Measurements from ENCODE around the gene EFCAB11.

The EFCAB11 gene

GRCh38 chr14:89973234-89973823, 18.8 kb upstream of the EFCAB11 start:
- DNase-seq (ENCODE audit: low read depth) = peak; percentile 40
- no peak overlapping the region for H3K4me3 ChIP-seq (ENCODE audit: low read depth, low read length)
- TF ChIP-seq CTCF (IDR thresholded peaks at IDR 0.05; ENCODE audit: control insufficient read depth, extremely low read depth, insufficient read depth) = peak; percentile 90

GRCh38 chr14:89965839-89966238, 11.3 kb upstream of the EFCAB11 start:
- H3K4me3 ChIP-seq (ENCODE audit: low read depth, low read length) = no peak overlapping the region
- no peak for TF ChIP-seq CTCF (IDR thresholded peaks at IDR 0.05; ENCODE audit: control insufficient read depth, extremely low read depth, insufficient read depth)
- no peak for DNase-seq (ENCODE audit: low read depth)

DNA sequence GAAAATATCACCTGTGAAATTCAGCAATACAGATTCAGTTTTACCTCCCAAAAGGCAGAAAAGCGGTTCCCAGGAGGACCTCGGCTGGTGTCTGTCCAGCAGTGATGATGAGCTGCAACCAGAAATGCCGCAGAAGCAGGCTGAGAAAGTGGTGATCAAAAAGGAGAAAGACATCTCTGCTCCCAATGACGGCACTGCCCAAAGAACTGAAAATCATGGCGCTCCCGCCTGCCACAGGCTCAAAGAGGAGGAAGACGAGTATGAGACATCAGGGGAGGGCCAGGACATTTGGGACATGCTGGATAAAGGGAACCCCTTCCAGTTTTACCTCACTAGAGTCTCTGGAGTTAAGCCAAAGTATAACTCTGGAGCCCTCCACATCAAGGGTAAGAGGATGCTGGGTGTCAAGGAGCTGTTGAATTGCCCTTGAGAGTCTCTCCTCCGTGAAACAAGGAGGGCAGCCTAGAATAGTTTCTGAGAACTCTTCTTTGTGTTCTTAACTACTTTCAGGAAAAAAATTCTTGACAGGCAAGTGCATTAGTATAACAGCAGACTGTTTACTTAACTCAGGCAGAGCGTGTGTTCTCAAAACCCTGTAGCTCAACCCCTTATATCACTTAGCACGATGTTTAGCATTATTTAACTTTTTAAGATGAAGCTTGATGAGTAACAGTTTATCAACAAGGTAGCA, 8.9 kb upstream of the EFCAB11 start:
- H3K4me3 ChIP-seq (ENCODE audit: low read depth, low read length) = no peak overlapping the region
- no peak for DNase-seq (ENCODE audit: low read depth)
- TF ChIP-seq CTCF (IDR thresholded peaks at IDR 0.05; ENCODE audit: control insufficient read depth, extremely low read depth, insufficient read depth) = no peak

DNA sequence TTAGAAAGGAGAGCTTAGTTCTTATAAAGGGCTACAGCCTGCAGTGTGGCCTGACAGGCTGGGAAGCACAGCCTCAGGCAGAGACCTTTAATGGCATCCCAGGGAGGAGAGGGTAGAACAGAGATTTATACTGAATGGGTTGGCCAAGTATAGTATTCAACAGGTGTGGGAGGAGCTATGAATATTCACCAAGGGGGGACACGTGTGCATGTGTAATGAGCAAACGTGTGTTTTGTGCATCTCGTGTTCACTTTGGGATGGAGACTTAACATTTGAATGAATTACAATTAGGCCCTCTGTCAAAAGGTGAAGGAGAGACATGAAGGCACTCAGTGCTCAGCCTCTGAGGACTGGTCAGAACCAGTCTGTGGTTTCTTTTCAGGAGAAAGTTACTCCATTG, 6.4 kb upstream of the EFCAB11 start:
- H3K4me3 ChIP-seq (ENCODE audit: low read depth, low read length) = no peak overlapping the region
- DNase-seq (ENCODE audit: low read depth) = no peak
- no peak for TF ChIP-seq CTCF (IDR thresholded peaks at IDR 0.05; ENCODE audit: control insufficient read depth, extremely low read depth, insufficient read depth)

DNA sequence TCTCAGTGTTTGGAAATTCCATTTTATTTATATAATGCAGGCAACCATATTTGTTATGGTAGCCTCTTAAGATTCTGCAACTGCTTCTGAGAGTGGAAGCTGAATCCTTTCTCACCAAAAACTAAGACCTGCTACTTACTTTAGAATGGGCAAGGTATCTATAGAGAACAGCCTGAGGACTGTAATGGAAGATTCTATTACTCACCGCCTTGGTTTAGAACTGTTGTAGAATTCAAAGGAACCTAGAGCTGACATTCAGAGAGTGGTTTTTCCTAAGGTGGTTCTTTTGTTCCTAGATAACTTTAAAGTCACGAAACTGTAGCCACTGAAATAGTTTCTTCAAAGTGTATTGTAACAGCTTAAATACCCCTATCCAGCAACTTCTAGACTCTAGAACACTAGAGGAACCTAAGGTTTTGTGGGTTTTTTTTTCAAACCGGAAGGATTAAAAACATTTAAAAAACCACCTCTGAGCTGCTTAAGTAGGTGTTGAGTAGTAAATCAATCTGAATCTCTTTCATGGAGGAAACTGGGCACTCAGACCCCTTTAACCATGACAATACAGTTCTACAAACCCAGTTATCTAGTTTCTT, 5.4 kb upstream of the EFCAB11 start:
- no peak overlapping the region for H3K4me3 ChIP-seq (ENCODE audit: low read depth, low read length)
- no peak for DNase-seq (ENCODE audit: low read depth)
- no peak for TF ChIP-seq CTCF (IDR thresholded peaks at IDR 0.05; ENCODE audit: control insufficient read depth, extremely low read depth, insufficient read depth)

DNA sequence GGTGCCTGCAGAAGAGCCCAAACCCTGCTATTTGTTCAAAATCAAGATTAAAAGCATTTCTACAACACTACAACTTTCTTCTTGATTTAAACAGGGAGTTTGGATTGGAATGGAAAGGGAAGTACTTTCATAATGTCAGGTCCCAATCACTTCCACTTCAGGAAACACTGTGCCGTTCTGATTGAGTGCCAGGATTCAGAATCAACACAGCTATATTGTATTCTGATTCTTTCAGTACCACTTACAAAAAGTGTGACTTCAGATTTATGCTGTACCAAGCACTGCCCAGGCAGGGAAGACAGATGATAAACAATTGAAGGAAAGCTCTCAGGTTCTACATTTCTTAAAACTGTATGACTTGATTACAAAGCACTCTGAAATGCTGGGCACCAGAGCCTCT, 4.4 kb upstream of the EFCAB11 start:
- TF ChIP-seq CTCF (IDR thresholded peaks at IDR 0.05; ENCODE audit: control insufficient read depth, extremely low read depth, insufficient read depth) = no peak
- no peak for DNase-seq (ENCODE audit: low read depth)
- H3K4me3 ChIP-seq (ENCODE audit: low read depth, low read length) = no peak overlapping the region
